Adrenal gland (tissue), 5 donors: ENCODE data around the gene RAD51B.

Source experiments
- CTCF ChIP-seq, 6 experiments: fragments of 450-650 bp in 4 of 6; fragments of 200-600 bp in 2 of 6; sonication (generic) in 1 of 6; IDR thresholded peaks; 1 replicate in 5 of 6; 2 replicates in 1 of 6; pipeline versions ENCODE4 v1.5.1 to v1.8.0; 2016 to 2021; ENCODE audit warnings: antibody characterized with exemption in 6 of 6, mild to moderate bottlenecking in 2 of 6, moderate library complexity in 1 of 6
- POLR2A ChIP-seq, 2 donors: fragments of 450-650 bp; IDR thresholded peaks; one replicate each; pipeline ENCODE4 v1.6.1; 2017; ENCODE audit warnings: antibody characterized with exemption in 2 of 2, mild to moderate bottlenecking in 2 of 2, moderate library complexity in 1 of 2
- donor health status: DM: no; HTN: no; CAD: no.

GRCh38 chr14:68065322-68065721 lies 245.7 kb downstream of the RAD51B start:
- TF ChIP-seq POLR2A (IDR thresholded peaks at IDR 0.05), result no peak
- TF ChIP-seq CTCF (IDR thresholded peaks at IDR 0.05), result no peak
